HepG2 (cell line): Measurements from ENCODE around the gene MRPL43. TPM values are rescaled to one million over a fixed set of nuclear protein-coding genes. Genes with fewer than 3 reads are reported as not detected.

Experiments used
- KDM4B ChIP-seq: sonication (generic); formaldehyde crosslinking; IDR thresholded peaks from 2 replicates; pipeline ENCODE4 v1.4.0; 2020; ENCODE audit warnings: missing genetic modification reagents
- KMT2B ChIP-seq: IDR thresholded peaks from 2 replicates; pipeline ENCODE4 v1.6.1; 2016; ENCODE audit warnings: missing genetic modification reagents, missing compliant biosample characterization
- NFYC ChIP-seq: IDR thresholded peaks from 2 replicates; pipeline ENCODE4 v1.6.1; 2016; ENCODE audit warnings: missing genetic modification reagents, missing compliant biosample characterization
- RARG ChIP-seq: sonication (generic); formaldehyde crosslinking; IDR thresholded peaks from 2 replicates; pipeline ENCODE4 v1.4.0; 2020; ENCODE audit warnings: low read depth, mild to moderate bottlenecking, missing genetic modification reagents
- SIX4 ChIP-seq: sonication (generic); formaldehyde crosslinking; IDR thresholded peaks from 2 replicates; pipeline ENCODE4 v1.4.0; 2020; ENCODE audit warnings: missing genetic modification reagents
- SP5 ChIP-seq: IDR thresholded peaks from 2 replicates; pipeline ENCODE4 v1.6.1; 2016; ENCODE audit warnings: low read depth, borderline replicate concordance
- THAP7 ChIP-seq: sonication (generic); formaldehyde crosslinking; IDR thresholded peaks from 2 replicates; pipeline ENCODE4 v1.8.1; 2023; ENCODE audit warnings: mild to moderate bottlenecking, missing genetic modification reagents
- TSC22D2 ChIP-seq: sonication (generic); formaldehyde crosslinking; IDR thresholded peaks from 2 replicates; pipeline ENCODE4 v1.5.1; 2020; ENCODE audit warnings: missing genetic modification reagents, mild to moderate bottlenecking, borderline replicate concordance
- YEATS4 ChIP-seq: sonication (generic); formaldehyde crosslinking; IDR thresholded peaks from 2 replicates; pipeline ENCODE4 v1.4.0; 2020; ENCODE audit warnings: missing genetic modification reagents, borderline replicate concordance
- ZBTB2 ChIP-seq: sonication (generic); formaldehyde crosslinking; IDR thresholded peaks from 2 replicates; pipeline ENCODE4 v1.8.0; 2022; ENCODE audit warnings: low read depth, missing genetic modification reagents
- ZBTB25 ChIP-seq: IDR thresholded peaks from 2 replicates; pipeline ENCODE4 v1.6.1; 2018; ENCODE audit warnings: missing genetic modification reagents
- ZMYM4 ChIP-seq: sonication (generic); formaldehyde crosslinking; IDR thresholded peaks from 2 replicates; pipeline ENCODE4 v1.8.1; 2023; ENCODE audit warnings: mild to moderate bottlenecking, missing genetic modification reagents
- ZNF280B ChIP-seq: sonication (generic); formaldehyde crosslinking; IDR thresholded peaks from 2 replicates; pipeline ENCODE4 v1.5.0; 2020; ENCODE audit warnings: missing genetic modification reagents, mild to moderate bottlenecking, borderline replicate concordance
- ZNF331 ChIP-seq: sonication (generic); formaldehyde crosslinking; IDR thresholded peaks from 2 replicates; pipeline ENCODE4 v1.4.0; 2020; ENCODE audit warnings: missing genetic modification reagents
- ZNF33A ChIP-seq: sonication (generic); formaldehyde crosslinking; IDR thresholded peaks from 2 replicates; pipeline ENCODE4 v1.5.1; 2020; ENCODE audit warnings: missing genetic modification reagents, mild to moderate bottlenecking, moderate library complexity, borderline replicate concordance
- ZNF512 ChIP-seq: sonication (generic); formaldehyde crosslinking; IDR thresholded peaks from 2 replicates; pipeline ENCODE4 v1.4.0; 2020; ENCODE audit warnings: mild to moderate bottlenecking, missing genetic modification reagents
- ZNF569 ChIP-seq: sonication (generic); formaldehyde crosslinking; IDR thresholded peaks from 2 replicates; pipeline ENCODE4 v1.5.0; 2020; ENCODE audit warnings: mild to moderate bottlenecking, missing genetic modification reagents, moderate library complexity, borderline replicate concordance
- ZNF615 ChIP-seq: sonication (generic); formaldehyde crosslinking; IDR thresholded peaks from 2 replicates; pipeline ENCODE4 v1.5.0; 2020; ENCODE audit warnings: mild to moderate bottlenecking, missing genetic modification reagents, borderline replicate concordance
- ZNF678 ChIP-seq: sonication (generic); formaldehyde crosslinking; IDR thresholded peaks from 2 replicates; pipeline ENCODE4 v1.4.0; 2020; ENCODE audit warnings: mild to moderate bottlenecking, missing genetic modification reagents
- ZNF770 ChIP-seq: sonication (generic); formaldehyde crosslinking; IDR thresholded peaks from 2 replicates; pipeline ENCODE4 v1.5.0; 2020; ENCODE audit warnings: mild to moderate bottlenecking, missing genetic modification reagents
- ZNF792 ChIP-seq: IDR thresholded peaks from 2 replicates; pipeline ENCODE4 v1.6.1; 2016
- polyA plus RNA-seq, 8 experiments: library from polyadenylated mRNA; depleted of rRNA in 3 of 8; stranded (reverse) in 7 of 8; unstranded in 1 of 8; fragments of >200 nt; fragmentation: Illumina TruSeq in 4 of 8; extraction: Trizol in 4 of 8; gene quantifications; 2 replicates each; pipeline versions ENCODE4 v1.2.1 to v1.2.3, GENCODE V29; 2011 to 2016; ENCODE audit warnings: low read depth in 4 of 8, missing spikeins in 1 of 8, mixed read lengths in 1 of 8; ENCODE audit not compliant: insufficient read depth in 1 of 8
- total RNA-seq, 5 experiments: library from RNA; depleted of rRNA; stranded (reverse); fragments of >200 nt; fragmentation: Illumina TruSeq; extraction: Trizol; gene quantifications; 2 replicates each; pipeline ENCODE4 v1.2.3, GENCODE V29; 2016; ENCODE audit warnings: low read depth in 1 of 5

Gene MRPL43
- total and polyA plus RNA-seq, 2 of the 13 experiments (the other 11 are each of a cell fraction or from before 2014, with no cell fraction given): 71.0 to 73.7 TPM

- peak; percentile 59 for TF ChIP-seq ZNF770 (CRISPR knock-in tag)
- no peak for TF ChIP-seq KMT2B (CRISPR knock-in tag)
- no peak for TF ChIP-seq ZNF512
- TF ChIP-seq ZMYM4: no peak
- no peak for TF ChIP-seq ZBTB25 (CRISPR knock-in tag)
- no peak for TF ChIP-seq RARG
- TF ChIP-seq TSC22D2 (CRISPR knock-in tag): no peak; the same call in 1 of the 2 replicates
- peak; percentile 87 for TF ChIP-seq ZNF280B (CRISPR knock-in tag)
- TF ChIP-seq ZNF33A (CRISPR knock-in tag): no peak
- TF ChIP-seq ZNF331 (CRISPR knock-in tag): 0 out of 2 replicates have a peak, but pooled peaks have one; percentile 38
- no peak for TF ChIP-seq ZNF615 (CRISPR knock-in tag)
- TF ChIP-seq YEATS4: peak; percentile 68
- TF ChIP-seq KDM4B: peak; percentile 50; the same call in 1 of the 2 replicates
- peak; percentile 84; the same call in 1 of the 2 replicates for TF ChIP-seq ZNF678
- 0 out of 2 replicates have a peak, but pooled peaks have one; percentile 59 for TF ChIP-seq THAP7 (CRISPR knock-in tag)
- TF ChIP-seq ZBTB2 (CRISPR knock-in tag): no peak; the same call in 1 of the 2 replicates
- 0 out of 2 replicates have a peak, but pooled peaks have one; percentile 26 for TF ChIP-seq SP5 (CRISPR knock-in tag)
- 0 out of 2 replicates have a peak, but pooled peaks have one; percentile 31 for TF ChIP-seq ZNF792
- no peak for TF ChIP-seq NFYC (CRISPR knock-in tag)
- no peak for TF ChIP-seq SIX4
- TF ChIP-seq ZNF569 (CRISPR knock-in tag): no peak
Observed at GRCh38 chr10:100998991-100999741, 11.9 kb upstream of the MRPL43 start (continued).
